ENCODE results near the gene PARD3B.

GRCh38 chr2:205494537-205495235 lies 949.4 kb downstream of the PARD3B start:
- TF ChIP-seq CTCF (conservative IDR thresholded peaks at IDR 0.05; ENCODE audit: low read depth, low read length) (no peak), EZH2 (IDR thresholded peaks at IDR 0.05; ENCODE audit: borderline replicate concordance, low read depth, low read length, poor library complexity, severe bottlenecking) (no peak)

Measured in A673 (cell line).